NCI-H2029 (cell line): ENCODE results near the gene SERPINB8.

Experiments used
- DNase-seq: peaks from one replicate; lab custom pipeline; 2025; lab: John Stamatoyannopoulos, UW

The SERPINB8 gene

GRCh38 chr18:64019922-64020756, 50.3 kb downstream of the SERPINB8 start:
- DNase-seq: no peak

- DNase-seq: no peak
These were observed 56.5 kb downstream of the SERPINB8 start for GRCh38 chr18:64026350-64026749.

GRCh38 chr18:64027931-64028695, 58.2 kb downstream of the SERPINB8 start:
- no peak for DNase-seq

- DNase-seq: no peak
These were observed 59.2 kb downstream of the SERPINB8 start for GRCh38 chr18:64029096-64029495.

- DNase-seq: no peak
These were observed 61.5 kb downstream of the SERPINB8 start for GRCh38 chr18:64031411-64031810.

GRCh38 chr18:64032312-64032711, 62.4 kb downstream of the SERPINB8 start:
- DNase-seq: no peak

- no peak for DNase-seq
These were observed 68.0 kb downstream of the SERPINB8 start for GRCh38 chr18:64037812-64038414.
